NCI-H510A (cell line): ENCODE data around the gene SHC4.
"Not testable (repeated sequence)": the region's sequence is repeated elsewhere in the genome, so short reads cannot be mapped to it uniquely, and the experiment has no call there.

Source experiments
- DNase-seq: peaks from one replicate; lab custom pipeline; 2025; lab: John Stamatoyannopoulos, UW

SHC4 gene

DNA sequence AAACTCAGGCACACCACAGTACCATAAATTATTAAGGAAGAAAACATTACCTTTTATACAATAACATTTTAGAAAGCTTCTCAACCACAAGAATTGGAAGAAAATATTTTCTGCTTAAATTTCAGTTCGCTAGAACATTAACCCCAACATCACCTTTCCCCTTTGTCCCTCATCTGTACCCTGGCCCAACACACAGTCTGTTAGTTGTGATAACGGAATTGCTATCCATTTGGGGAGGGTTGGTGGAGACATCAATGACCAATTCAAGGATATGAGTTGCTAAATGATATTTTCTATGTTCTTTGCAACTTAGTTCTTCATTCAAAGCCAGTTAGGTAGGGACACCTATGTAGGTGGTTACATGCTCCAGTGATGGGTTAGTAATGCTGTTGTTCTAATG is 80.0 kb downstream of the SHC4 start:
- DNase-seq, result no peak

DNA sequence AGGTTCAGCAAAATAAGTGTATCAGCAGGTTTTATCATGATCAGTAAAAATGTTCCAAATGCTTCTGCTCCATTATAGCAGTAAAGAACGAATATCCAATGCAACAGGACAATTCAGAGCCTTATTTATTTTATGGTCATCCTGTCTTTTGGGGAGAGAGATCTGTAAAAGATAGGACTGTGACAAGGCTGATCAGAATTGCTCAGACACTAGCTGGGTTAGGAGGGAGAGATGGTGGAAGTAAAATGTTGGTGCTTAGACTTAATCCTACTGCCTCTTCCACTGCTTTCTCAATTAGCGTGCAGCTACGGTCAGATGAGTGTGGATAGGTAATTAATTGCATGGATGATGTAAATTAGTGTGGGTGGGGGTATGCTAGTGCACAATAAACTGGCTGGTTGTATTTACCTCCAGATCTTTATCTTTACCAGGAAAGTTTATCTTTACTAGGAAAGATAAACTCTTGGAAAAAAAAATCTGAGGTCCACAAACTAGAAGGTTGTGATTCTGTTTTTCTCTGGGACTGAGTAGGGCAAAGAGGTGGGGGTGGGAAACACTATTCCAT is 83.6 kb downstream of the SHC4 start:
- DNase-seq, result no peak

DNA sequence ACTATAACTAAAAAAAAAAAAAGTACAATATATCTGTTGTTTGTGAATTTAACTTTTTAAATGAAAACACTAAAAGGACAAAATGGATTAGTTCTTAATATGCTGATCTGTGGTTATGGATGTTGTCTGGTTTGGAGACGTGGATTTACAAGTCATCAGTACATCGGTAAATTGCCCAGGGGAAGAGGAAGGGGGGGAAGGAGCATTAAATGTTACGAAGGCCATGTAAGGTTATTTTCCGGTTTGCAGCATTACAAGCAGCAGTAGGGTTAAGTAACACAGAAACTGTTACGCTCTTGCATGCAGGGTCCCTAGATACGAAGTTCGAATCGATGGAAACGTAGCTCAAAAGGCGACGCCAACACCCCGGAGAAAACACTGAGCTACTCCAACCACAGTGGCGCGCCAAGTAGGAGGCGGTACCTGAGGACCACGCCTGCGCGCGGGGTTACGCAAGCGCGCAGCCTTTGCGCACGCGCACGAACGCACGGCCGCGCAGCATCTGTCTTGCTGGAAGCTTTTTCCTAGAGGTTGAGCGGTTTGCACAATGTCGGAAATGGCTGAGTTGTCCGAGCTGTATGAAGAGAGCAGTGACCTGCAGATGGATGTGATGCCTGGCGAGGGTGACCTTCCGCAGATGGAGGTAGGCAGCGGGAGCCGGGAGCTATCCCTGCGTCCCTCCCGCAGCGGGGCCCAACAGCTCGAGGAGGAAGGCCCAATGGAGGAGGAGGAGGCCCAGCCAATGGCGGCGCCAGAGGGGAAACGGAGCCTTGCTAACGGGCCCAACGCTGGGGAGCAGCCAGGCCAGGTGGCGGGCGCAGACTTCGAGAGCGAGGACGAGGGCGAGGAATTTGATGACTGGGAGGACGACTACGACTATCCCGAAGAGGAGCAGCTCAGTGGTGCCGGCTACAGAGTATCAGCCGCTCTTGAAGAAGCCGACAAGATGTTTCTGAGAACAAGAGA is 85.8 kb downstream of the SHC4 start, which contains the start of gene EID1:
TSS of gene EID1 (plus strand) at position 505 of the 966 bp plus-strand sequence. CDS start at position 548, 43 bp downstream.
- DNase-seq, result peak; percentile 76

DNA sequence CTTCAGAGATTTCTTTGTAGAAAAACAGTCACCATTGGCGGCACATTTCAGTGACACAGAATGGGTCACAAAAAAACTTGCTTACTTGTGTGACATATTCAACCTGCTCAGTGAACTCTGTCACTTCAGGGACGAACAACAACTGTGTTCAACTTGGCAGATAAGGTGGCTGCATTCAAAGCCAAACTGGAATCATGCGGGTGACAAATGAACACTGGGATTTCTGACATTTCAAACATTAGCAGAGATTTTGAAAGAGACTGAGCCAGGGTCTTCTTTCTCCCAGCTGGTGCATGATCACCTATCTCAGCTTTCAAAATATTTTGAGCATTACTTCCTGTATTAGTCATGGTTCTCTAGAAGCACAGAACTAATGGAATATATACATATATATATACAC is 87.7 kb downstream of the SHC4 start:
- no peak for DNase-seq

DNA sequence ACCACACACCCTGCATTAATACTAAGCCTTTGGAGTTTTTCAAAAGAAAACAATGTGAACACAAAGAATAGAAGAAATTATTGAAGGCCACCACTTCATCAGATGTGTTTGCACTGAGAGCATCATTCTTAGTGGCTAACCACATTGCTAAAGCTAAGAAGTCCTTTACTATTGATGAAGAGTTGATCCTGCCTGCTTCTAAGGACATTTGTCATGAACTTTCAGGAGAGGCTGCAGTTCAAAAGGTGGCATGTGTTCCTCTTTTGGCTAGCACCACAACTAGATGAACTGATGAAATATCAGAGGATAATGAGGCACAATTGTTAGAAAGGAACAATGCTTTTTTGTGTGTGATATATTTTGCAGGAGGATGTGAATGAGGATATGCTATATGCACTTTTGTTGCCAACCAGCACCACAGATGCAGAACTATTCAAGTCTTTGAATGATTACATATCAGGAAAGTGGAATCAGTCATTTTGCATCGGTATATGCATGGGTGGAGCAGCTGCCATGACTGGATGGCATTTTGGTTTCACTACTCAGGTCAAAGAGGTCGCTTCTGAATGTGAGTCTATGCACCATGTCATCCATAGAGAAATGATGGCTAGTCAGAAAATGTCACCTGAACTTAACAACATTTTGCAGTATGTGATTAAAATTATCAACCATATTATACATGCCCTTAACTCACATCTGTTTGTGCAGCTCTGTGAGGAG is 88.3 kb downstream of the SHC4 start:
- DNase-seq, result no peak

DNA sequence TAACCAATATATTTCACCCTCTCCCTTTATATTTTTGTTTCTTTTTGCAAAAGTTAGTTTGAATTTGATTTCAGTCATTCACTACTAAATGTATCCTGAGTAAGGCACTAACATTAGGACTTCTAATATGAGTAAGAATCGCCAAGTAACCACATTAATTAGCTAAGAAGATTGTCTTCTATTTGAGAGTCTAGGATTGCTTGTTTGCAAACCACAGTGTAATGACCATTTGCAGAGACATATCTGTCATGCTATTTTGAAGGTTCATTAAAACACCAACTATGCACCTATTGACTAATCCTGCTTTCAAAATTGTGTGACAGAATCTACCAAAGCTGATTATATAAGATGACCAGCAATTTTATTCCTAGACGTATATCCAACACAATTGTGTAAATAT is 91.1 kb downstream of the SHC4 start:
- DNase-seq, result no peak

DNA sequence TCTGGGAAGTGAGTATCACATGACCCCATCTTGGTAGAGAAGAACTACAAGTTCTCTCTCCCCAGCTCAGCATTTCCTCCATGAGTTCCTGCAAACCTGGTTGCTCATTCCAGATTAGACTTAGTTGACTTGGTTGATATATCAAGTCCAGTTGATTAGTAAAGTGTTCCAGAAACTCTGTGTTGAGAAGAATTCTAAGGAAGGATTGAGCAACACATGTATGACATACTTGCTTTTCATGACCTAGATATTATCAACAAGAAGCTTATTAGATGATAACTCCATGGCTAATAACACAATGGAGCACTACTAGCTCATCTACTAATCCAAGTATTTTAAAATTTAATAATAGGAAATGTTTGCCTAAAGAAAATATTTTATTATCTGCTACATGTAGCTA is 92.2 kb downstream of the SHC4 start:
- DNase-seq, result no peak

DNA sequence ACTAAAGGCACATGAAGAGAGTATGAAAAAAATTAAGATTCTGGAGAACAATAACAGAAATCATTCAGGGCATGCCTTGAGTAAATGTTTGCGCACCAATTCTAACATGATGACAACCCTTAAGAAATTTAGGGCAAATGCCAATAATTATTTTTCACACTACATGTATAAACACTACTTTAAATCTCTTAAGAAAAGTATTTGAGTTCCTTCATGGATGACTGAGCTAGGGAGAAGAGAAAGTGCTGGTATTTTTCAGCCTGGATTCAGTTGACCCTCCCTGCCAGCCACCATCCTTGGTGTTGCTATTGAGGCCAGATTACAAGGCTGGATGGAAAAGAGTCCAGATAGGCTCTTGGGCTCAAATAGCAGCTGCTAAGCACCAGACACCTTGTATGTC is 93.8 kb downstream of the SHC4 start:
- no peak for DNase-seq

DNA sequence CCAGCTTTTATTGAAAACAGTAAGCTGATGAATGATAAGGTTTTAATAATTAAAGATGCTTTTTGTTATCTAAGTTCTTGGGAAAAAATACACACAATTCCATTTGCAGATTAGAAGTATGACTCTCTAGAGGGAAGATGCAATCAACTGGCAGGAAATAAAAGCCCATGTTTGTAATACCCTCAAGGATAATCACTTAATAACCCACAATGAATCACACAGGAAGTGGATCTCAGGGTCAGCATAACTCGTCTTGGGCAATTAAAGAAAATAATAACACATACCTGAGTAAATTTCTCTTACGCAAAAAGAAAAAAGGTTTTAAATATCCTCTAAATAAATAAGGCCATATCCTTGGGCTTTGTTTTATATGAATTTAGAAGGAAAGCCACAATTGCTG is 95.2 kb downstream of the SHC4 start:
- no peak for DNase-seq

DNA sequence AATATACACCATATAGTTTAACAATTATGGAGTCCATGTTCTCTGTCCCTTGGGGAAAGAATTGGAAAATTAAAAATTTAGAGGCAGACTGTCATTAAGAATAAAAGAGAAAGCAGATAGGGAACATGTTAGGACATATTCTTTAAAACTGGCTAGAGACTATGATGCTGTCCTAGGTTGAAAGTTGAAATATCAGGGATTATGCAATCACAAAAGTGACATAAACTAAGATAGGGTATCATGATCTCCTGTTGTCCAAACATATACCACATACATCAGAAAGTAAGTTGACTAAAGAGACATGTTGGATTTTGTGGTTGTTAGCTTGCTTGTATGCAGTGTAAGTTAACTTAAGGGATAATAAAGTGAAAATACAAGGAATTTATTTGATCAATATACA is 95.7 kb downstream of the SHC4 start:
- no peak for DNase-seq

DNA sequence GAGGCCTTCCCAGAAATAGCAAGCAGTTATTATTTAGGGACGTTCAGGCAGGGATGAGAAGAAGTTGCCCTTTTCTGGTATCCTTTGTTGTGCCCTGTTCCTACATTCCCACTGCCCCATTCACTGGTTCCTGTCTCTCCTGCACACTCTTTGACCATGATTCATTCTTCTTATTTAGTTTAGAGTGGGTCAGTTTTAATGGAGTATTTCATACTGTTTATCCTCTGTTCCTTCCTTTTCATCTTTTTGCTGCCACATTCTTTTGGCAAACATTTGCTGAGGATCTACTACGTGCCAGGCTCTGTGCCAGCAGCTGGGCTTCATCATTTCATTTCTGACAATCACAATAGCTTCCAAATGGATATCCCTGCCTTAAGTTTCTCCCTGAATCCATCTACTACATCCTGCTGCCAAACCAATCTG is 97.6 kb downstream of the SHC4 start:
- DNase-seq, result no peak

DNA sequence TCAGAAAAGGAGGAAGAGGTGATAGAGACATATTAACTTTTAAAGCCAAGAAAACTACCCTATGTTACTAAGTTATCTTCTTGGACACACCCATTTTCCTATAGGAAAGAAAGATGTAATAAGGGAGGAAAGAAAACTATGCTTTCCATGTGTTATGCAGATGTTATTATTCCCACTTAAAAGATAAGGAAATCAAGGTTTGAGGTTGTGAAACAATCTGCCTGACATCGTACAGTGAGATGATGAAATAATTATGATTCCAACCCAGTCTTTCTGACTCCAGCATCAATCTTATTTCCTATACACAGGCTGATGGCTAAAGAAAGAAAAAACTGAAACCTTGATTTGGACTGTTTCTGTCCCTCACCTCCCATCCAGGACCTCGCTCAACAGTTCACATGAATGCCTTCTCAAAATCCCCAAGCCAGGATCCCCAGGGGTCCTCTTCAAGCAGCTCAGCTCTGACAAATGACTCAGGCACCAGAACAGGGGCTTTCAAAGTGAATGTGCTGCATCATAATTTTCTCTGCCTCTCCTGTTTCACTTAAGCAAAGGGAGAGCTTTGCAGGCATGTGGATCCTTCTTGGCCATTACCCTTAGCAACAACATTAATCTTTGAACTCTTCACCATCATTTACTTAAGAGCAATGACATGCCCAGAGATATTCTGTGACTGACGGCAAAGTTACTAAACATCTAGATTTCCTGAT is 98.2 kb downstream of the SHC4 start:
- DNase-seq, result no peak

DNA sequence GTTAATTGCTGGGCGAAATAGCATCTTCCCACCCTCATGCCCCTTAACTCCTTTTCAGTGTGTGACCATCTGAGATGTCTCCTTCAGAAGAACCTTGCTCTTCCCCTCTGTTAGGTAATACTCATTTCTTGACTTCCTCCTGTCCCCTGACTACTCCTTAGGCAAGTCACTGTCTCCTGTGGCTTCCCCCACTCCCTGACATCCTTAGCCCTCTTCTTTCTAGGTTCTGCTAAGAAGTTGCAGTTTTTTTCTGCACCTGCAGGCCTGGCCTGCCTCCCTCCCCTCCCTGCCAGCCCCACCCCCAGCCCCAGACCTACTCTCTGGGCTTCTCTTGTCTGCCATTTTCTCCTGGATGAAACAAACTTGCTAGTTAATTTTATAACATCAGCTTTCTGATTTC is 101.0 kb downstream of the SHC4 start:
- no peak for DNase-seq

DNA sequence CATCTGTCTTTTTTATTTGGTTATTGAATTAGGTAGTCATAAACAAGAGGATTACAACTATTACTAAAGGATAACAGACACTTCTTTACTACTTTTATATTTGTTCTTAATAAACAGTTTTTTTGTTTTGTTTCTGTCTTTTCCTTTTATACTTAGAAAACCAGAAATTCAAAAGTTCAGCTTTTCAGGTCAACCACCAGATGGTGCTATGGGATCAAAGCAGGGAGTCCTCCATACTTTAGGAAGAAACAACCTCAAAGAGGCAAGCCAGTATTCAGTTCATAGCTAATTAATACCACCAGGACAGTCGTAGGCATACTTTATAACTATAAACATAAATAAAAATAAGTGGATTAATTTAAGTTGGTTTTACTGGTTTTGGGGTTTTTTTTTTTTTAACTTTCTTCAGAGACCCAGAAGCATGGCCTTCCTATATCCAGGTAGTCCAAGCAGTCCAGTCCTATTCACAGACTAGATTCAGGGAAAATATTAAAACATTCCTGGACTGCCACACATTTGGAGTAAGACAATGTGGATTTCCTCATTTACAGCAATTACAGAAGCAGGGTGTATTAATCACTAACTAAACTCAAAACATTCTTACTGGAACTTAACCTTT is 101.8 kb downstream of the SHC4 start:
- no peak for DNase-seq

DNA sequence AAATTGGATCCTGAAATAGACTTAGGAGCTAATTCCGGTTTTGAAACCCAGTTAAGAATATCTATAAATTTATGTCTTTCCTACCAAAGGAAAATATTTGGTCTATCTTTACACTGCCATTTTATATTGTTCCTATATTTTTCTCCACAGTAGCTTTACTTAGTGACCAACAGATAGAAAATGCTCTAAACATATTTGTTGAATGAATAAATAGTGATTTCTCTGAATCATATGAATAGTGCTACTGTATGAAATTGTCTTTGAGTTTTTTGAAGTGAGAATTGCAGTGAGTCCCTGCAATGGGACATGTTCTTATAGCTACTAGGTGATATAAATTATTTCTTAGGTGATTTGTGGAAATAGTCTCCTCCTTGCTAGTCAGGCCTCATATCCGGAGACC is 104.3 kb downstream of the SHC4 start:
- no peak for DNase-seq

DNA sequence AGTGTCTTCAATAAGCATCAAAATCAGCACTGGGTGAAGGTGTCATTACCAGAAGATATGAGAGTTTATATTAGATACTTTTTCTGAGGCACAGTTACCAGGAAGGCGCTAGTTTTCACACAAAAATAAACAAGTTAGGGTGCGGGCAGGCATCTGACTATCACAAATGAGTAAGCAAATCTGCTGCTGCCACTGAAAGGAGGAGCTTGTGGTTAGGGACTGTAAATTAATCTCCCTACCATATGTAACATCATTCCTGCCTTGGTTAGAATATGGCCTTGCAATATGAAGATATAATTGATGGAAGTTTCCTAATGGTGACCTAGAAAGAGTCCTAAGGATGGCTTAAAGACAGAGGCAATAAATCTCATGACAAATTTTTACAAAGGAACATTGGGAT is 105.3 kb downstream of the SHC4 start:
- DNase-seq, result no peak

DNA sequence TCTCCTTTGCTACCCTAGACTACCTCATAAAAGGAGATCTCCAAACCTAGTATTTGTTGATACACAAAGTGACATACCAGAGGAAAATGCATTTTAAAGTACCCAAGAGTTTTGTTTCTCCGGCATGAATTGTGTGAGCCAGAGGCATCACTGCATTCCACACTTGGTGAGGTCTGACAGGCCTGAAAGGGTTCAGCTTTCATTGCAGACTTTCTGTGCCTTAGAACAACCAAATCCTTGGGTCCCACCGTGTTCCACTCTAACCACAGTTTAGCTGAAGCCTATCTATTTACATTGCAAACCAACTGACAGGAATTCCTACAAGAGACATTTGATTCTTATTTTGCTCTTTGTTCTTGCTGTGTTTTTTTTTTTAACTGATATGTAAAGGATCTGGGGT is 106.8 kb downstream of the SHC4 start:
- no peak for DNase-seq

DNA sequence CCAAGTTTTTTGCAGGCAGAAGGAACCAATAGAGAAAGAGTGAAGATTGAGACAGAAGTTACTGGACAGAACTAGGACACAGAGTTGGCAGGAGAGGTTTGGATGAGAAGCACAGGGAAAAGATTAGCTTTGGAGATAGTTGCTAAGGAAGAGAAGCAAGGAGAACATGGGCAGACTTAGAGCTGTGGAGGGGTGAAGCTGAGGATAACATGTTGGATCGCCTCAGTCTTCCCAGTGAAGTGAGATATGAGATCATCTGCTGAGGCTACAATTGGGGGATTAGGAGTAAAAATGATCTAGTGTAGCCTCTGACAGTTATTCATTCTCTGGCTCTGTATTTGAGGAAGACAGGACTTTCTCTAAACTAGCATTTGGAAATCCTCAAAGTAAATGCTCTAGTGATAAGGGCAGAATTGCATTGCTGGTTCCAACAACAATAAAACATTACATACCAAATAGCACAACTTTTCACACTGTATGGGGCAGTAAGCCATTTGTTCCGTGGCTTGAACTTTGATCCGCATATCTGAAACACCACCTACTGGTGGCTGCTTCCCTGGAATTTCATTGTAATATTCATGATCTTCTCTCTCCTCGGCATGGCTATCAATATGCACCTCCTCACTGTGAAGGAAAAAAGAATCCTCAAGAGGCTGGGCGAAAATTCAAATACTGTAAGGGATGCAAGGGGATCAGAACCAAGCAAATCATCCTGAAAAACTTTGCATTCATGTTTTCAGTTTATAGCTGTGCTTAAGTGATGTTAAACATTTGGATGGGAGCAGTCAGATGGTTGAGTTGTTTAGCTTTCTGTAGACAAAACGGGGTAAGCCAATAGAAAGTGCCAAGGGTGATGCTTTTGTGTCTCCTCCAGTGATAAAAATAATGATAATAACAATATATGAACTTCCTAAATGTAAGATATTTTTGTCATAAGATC is 107.9 kb downstream of the SHC4 start:
- DNase-seq, result no peak

DNA sequence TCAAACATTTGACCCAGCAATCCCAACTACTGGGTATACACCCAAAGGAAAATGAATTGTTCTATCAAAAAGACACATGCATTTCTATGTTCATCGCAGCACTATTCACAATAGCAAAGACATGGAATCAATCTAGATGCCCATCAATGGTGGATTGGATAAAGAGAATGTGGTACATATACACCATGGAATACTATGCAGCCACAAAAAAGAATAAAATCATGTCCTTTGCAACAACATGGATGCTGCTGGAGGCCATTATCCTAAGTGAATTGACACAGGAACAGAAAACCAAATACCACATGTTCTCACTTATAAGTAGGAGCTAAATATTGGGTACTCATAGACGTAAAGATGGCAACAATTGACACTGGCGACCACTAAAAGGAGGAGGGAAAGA is 109.3 kb downstream of the SHC4 start:
- not testable (repeated sequence) for DNase-seq

DNA sequence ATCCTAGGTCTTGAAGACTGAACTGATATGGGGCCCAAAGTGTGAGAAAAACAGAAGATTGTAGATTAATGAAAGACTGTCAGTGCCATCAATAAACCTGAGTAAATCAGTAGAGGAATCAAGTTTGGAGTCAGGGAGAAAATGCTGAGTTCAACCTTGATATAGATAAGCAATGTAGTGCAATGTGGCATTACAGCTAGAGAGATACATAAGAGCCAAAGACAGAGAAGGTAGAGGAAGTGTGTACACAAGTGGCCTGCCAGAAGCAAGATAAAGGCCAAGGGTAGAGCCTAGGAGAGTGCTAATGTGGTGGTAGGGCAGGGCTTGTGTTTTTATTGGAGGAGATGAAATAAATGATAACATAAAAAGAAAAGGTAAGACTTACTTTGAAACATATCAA is 111.8 kb downstream of the SHC4 start:
- no peak for DNase-seq

DNA sequence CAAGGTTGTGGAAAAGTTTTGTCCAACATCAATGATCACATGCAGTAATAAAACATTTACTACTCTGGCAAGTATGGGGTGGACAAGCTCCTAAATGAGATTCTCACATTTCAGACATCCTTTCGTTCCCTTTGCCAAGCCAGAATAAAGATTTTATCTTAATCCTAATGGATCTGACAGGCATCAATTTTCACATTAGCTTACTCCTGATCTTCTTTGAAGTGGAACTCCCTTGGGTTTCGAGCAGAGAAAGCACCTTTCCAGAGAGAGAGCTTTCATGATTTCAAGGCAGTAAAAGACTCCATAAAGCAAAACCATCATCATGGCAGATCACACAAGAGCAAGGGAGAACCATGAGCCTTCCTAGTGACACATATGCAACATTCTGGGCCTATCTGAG is 113.1 kb downstream of the SHC4 start:
- no peak for DNase-seq
